Upper lobe of left lung (tissue), 6 donors: ENCODE measurements around the gene TRMO. TPM values are rescaled to one million over a fixed set of nuclear protein-coding genes. Genes with fewer than 3 reads are reported as not detected.

Experiments
- ATAC-seq, 2 donors: fragments of 200-7000 bp; cut with Tn5 transposase; one replicate each; pipeline ENCODE4 v1.9.1; 2022; ENCODE audit warnings: mild to moderate bottlenecking in 2 of 2, moderate library complexity in 2 of 2; ENCODE audit not compliant: low FRiP score in 2 of 2
- DNase-seq, 2 donors: peaks; one replicate each; pipeline ENCODE4 v3.0.0-alpha.2; 2019 to 2020
- H3K27ac ChIP-seq, 4 donors: fragments of 200-600 bp; sonication (generic); one replicate each; pipeline ENCODE4 v1.5.1; 2016 to 2019
- H3K27me3 ChIP-seq, 4 donors: fragments of 200-600 bp; sonication (generic); one replicate each; pipeline ENCODE4 v1.5.1; 2017 to 2019
- H3K36me3 ChIP-seq, 4 donors: fragments of 200-600 bp; sonication (generic); one replicate each; pipeline ENCODE4 v1.5.1; 2016 to 2019
- H3K4me1 ChIP-seq, 4 donors: fragments of 200-600 bp; sonication (generic); one replicate each; pipeline ENCODE4 v1.5.1; 2018 to 2019
- H3K4me3 ChIP-seq, 4 donors: fragments of 200-600 bp; sonication (generic); one replicate each; pipeline ENCODE4 v1.5.1; 2017 to 2019; ENCODE audit warnings: mild to moderate bottlenecking in 2 of 4, moderate library complexity in 1 of 4
- H3K9me3 ChIP-seq, 4 donors: fragments of 200-600 bp; sonication (generic); one replicate each; pipeline ENCODE4 v1.5.1; 2018 to 2019
- EP300 ChIP-seq, 4 donors: sonication (generic); formaldehyde crosslinking; IDR thresholded peaks; one replicate each; pipeline ENCODE4 v1.5.1; 2017; ENCODE audit warnings: antibody characterized with exemption in 4 of 4, control low read depth in 2 of 4
- POLR2A ChIP-seq, 4 donors: fragments of 450-650 bp; IDR thresholded peaks; one replicate each; pipeline ENCODE4 v1.5.1; 2016 to 2017; ENCODE audit warnings: antibody characterized with exemption in 4 of 4, mild to moderate bottlenecking in 2 of 4
- POLR2AphosphoS5 ChIP-seq, 2 donors: sonication (generic); formaldehyde crosslinking; IDR thresholded peaks; one replicate each; pipeline ENCODE4 v1.5.1; 2017; ENCODE audit warnings: antibody characterized with exemption in 2 of 2
- WGBS, 2 donors: methylation state at CpG; one replicate each; pipeline ENCODE4 v1.1.5; 2017 to 2018; 5-methylcytosine and 5-hydroxymethylcytosine counted together
- total RNA-seq, 6 donors: library from RNA; depleted of rRNA in 4 of 6; stranded (reverse); fragments of >200 nt in 4 of 6; gene quantifications; one replicate each; pipeline versions ENCODE4 v1.1.0 to v1.2.1, GENCODE V29; 2016 to 2021
- TF ChIP-seq, protein P1 (sequence below), 6 experiments: fragments of 450-650 bp in 4 of 6; fragments of 200-600 bp in 2 of 6; sonication (generic) in 2 of 6; IDR thresholded peaks; one replicate each; pipeline ENCODE4 v1.5.1; 2016 to 2019; ENCODE audit warnings: antibody characterized with exemption in 6 of 6
- donor health status: DM: no; HTN: no; CAD: no; lungs with moderate emphysema.
- donor health status: DM: no; HTN: yes; CAD: no; lungs with severe emphysema.

The TRMO gene
- total RNA-seq, 6 donors from 2014 or later, result 18.1 to 68.1 (median 37.7) TPM

DNA sequence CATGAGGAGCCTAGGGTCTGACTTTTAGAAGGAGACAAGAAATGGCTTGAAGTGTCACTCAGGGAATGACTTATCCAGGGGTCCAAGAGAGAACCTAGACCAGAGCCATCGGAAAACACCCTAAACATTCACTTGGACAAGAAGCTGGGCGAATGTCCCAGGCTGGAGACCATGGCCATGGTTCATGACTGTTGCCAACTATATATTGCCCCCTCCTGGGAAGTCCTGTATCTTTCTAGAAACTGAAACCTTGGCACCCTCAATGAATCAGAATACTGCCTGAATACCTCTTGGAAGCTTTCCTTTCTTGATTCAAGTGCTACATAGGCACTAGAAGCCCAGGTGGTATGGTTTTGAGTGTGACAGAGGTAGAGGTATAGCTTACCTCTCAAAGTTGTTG, 29.9 kb downstream of the TRMO start:
- Histone ChIP-seq H3K4me1 (no peaks in the 10 kb centered on the region), H3K9me3 (no peaks in the 10 kb centered on the region), H3K36me3 (peaks cover 0 to 7% (median 0%) of the 10 kb centered on the region in 4 donors), H3K27me3 (no peaks in the 10 kb centered on the region), H3K27ac (no peak overlapping the region), H3K4me3 (no peak overlapping the region)
- ATAC-seq (no peak), DNase-seq (no peak)
- WGBS, 2 donors, result 85 to 92% methylated on average over 2 of the region's 2 CpGs
- TF ChIP-seq EP300 (IDR thresholded peaks at IDR 0.05), result no peak
- TF ChIP-seq POLR2A (IDR thresholded peaks at IDR 0.05), result no peak
- TF ChIP-seq, protein P1, sequence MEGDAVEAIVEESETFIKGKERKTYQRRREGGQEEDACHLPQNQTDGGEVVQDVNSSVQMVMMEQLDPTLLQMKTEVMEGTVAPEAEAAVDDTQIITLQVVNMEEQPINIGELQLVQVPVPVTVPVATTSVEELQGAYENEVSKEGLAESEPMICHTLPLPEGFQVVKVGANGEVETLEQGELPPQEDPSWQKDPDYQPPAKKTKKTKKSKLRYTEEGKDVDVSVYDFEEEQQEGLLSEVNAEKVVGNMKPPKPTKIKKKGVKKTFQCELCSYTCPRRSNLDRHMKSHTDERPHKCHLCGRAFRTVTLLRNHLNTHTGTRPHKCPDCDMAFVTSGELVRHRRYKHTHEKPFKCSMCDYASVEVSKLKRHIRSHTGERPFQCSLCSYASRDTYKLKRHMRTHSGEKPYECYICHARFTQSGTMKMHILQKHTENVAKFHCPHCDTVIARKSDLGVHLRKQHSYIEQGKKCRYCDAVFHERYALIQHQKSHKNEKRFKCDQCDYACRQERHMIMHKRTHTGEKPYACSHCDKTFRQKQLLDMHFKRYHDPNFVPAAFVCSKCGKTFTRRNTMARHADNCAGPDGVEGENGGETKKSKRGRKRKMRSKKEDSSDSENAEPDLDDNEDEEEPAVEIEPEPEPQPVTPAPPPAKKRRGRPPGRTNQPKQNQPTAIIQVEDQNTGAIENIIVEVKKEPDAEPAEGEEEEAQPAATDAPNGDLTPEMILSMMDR (IDR thresholded peaks at IDR 0.05), result no peak
- no peak for TF ChIP-seq POLR2AphosphoS5 (IDR thresholded peaks at IDR 0.05)

DNA sequence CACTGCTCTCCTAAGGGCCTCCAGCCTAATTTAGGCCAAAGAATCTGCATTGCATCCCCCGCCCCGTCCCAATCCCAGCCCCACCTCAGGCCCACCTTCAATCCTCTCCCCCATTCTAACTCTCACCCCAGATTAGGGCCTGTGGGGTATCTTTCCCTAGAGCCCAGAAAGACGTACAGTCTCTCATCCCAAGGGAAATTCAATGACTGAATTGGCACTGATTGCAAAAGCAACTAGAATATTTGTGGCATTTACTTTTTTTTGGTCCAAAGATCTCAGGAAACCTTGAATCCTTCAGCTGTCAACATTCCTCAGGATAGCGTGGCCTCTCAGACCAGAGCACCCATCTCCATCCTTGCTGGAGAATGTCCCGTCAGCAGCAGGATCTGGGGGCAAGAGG, 30.6 kb downstream of the TRMO start:
- no peak for TF ChIP-seq EP300 (IDR thresholded peaks at IDR 0.05)
- no peak for TF ChIP-seq POLR2A (IDR thresholded peaks at IDR 0.05)
- no peak for TF ChIP-seq POLR2AphosphoS5 (IDR thresholded peaks at IDR 0.05)
- TF ChIP-seq, protein P1 (IDR thresholded peaks at IDR 0.05), result no peak
- H3K9me3 ChIP-seq, result no peaks in the 10 kb centered on the region
- no peak overlapping the region for H3K27ac ChIP-seq
- DNase-seq (no peak), ATAC-seq (no peak)
- H3K27me3 ChIP-seq, result no peaks in the 10 kb centered on the region
- peaks cover 0 to 7% (median 0%) of the 10 kb centered on the region in 4 donors for H3K36me3 ChIP-seq
- no peaks in the 10 kb centered on the region for H3K4me1 ChIP-seq
- WGBS, 2 donors, result 75 to 90% methylated on average over 5 of the region's 5 CpGs
- no peak overlapping the region for H3K4me3 ChIP-seq

DNA sequence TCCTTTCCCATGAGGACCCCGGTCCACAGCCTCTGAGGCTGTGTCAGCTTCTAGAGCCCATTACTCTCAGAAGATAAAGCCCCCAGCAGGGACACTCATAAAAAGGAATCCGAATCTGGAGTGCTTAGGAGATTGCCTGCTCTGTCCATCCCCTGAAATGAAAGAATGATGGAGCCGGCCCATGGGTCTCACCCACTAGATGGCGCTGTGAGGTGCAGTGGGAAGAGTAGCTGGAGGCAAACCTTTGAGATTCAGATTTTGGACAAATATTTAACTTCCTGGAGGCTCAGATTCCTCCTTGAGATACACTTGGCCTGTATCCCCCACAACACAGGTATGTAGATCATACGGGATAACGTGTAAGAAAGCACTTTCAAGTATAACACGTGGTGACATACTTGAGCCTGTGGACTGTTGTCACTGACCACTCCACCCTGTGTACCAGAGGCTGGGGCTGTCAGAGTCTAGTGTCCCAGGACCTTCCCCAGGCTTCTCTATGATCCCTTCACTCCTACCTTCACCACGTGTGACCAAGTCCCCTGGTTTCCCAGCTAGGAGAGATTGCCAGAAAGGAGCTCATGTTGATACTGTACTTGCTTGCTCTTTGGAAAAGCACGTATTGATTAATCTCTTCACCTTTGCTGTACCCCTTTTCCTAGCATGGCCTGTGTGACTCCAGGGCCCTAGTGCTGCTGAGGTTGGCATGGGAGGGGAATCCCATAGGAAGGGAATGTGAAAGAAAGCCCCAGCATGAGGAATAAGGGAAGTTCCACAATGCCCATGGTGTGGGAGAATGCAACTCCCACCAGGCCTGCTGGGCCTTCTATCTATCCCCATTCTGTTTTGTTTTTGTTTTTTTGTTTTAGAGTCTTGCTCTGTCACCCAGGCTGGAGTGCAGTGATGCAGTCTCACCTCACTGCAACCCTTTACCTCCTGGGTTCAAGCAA, 32.1 kb downstream of the TRMO start:
- DNase-seq (peak in 1 of 2 donors; percentile 49), ATAC-seq (peak; percentile 50 to 71)

DNA sequence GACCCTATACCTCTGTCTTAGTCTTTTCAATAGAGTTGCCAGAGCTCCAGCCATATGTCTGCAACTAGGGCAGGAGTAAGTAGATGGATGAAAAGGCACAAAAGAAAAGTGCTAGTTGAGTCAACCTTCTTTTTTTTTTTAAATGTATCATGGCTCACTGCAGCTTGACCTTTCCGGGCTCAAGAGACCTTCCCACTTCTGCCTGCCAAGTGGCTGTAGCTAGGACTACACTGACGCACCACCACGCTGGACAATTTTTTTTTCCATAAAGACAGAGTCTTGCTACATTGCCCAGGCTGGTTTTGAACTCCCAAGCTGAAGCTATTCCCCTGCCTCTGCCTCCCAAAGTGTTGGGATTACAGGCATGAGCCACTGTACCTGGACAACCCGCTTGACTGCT, 42.0 kb downstream of the TRMO start:
- H3K9me3 ChIP-seq, result no peaks in the 10 kb centered on the region
- no peaks in the 10 kb centered on the region for H3K4me1 ChIP-seq
- DNase-seq, result no peak
- WGBS, 2 donors, result 73 to 81% methylated on average over 4 of the region's 4 CpGs
- H3K4me3 ChIP-seq, result no peak overlapping the region
- H3K27ac ChIP-seq, result no peak overlapping the region
- no peak for ATAC-seq
- H3K27me3 ChIP-seq, result no peaks in the 10 kb centered on the region
- TF ChIP-seq POLR2A (IDR thresholded peaks at IDR 0.05), result no peak
- TF ChIP-seq POLR2AphosphoS5 (IDR thresholded peaks at IDR 0.05), result no peak
- TF ChIP-seq, protein P1 (IDR thresholded peaks at IDR 0.05), result no peak
- no peak for TF ChIP-seq EP300 (IDR thresholded peaks at IDR 0.05)
- no peaks in the 10 kb centered on the region for H3K36me3 ChIP-seq

More for the DNA sequence above, 32.1 kb downstream of the TRMO start:
- no peaks in the 10 kb centered on the region for H3K4me1 ChIP-seq
- 40 to 52% methylated on average over 9 of the region's 9 CpGs for WGBS, 2 donors
- H3K36me3 ChIP-seq, result no peaks in the 10 kb centered on the region
- H3K9me3 ChIP-seq, result no peaks in the 10 kb centered on the region
- H3K4me3 ChIP-seq, result no peak overlapping the region
- H3K27ac ChIP-seq, result no peak overlapping the region
- TF ChIP-seq POLR2A (IDR thresholded peaks at IDR 0.05), result no peak
- TF ChIP-seq, protein P1 (IDR thresholded peaks at IDR 0.05), result peak; percentile 28 to 59 (median 44)
- H3K27me3 ChIP-seq, result no peaks in the 10 kb centered on the region
